Epithelial cell of proximal tubule (primary cell): ENCODE measurements around the gene CTNND2. TPM values are rescaled to one million over a fixed set of nuclear protein-coding genes. Genes with fewer than 3 reads are reported as not detected.

Experiments
- DNase-seq: peaks from one replicate; pipeline ENCODE4 v3.0.0-alpha.2; 2011; ENCODE audit warnings: low read depth
- H3K4me3 ChIP-seq: 2 replicates; pipeline ENCODE4 v1.5.1; 2011; ENCODE audit warnings: low read depth, mild to moderate bottlenecking, low read length
- CTCF ChIP-seq: conservative IDR thresholded peaks from 2 replicates; pipeline ENCODE4 v1.5.1; 2012; ENCODE audit warnings: low read depth, mild to moderate bottlenecking, low read length
- total RNA-seq: library from RNA; depleted of rRNA; stranded (reverse); fragments of >200 nt; gene quantifications from 2 replicates; pipeline ENCODE4 v1.2.3, GENCODE V29; 2015

CTNND2 gene
- total RNA-seq, 1 donor from 2014 or later = 0.12 TPM

GRCh38 chr5:11172484-11172883, 731.8 kb downstream of the CTNND2 start:
- no peak overlapping the region for H3K4me3 ChIP-seq
- no peak for DNase-seq
- TF ChIP-seq CTCF = no peak

GRCh38 chr5:11171236-11171635, 733.0 kb downstream of the CTNND2 start:
- no peak overlapping the region for H3K4me3 ChIP-seq
- no peak for TF ChIP-seq CTCF
- DNase-seq = no peak

DNA sequence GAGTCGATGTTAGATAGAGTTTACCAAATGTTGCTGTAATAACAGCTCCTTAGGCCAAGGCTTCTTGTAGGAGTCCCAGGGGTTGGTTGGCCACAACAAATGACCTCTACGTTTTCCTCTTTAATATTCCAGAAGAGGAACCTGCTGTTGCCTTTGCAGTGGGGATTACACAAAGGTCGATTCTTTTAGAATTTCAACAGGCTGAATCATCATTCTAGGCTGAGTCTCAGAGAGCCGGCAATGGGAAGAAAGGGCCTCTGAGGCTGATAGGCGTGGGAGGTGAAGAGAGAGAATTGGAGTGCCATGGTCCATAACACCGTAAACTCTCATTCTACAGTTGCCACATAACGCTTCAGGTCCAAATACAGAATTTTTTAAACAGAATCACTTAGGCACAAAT, 737.3 kb downstream of the CTNND2 start:
- no peak for DNase-seq
- TF ChIP-seq CTCF = no peak
- H3K4me3 ChIP-seq = no peak overlapping the region

DNA sequence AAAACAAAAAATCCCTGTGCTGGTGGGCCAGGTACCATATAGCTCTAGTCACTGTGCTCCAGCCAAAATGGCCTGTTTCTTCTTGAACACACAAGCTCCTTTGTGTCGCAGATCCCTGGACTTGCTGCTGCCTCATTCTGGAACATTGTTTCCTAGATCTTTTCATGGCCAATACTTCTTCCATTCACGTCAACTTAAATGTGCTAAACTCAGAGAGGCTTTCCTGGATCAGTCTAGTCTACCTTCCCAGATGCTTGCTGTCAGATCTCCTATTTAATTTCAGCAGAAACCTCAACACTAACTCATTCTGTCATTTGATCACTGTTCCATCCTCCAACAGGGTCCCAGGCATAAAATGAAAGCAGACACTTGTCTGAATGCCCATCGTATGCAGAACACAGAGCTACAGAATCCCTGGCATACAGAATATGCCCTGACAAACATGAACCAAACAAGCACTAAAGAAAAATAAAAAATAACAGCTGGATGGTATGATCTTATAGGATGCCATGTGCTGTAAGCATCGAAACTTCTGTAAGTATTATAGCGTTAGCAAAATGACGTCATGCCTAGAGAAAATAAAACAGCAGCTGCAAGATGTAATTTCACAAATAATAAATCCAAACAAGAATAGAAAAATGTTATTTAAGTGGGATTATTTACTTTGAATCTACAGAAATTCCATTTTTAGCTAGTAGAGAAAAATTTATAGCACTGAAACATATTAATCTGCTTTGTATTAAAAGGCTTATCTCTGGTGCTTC, 739.5 kb downstream of the CTNND2 start:
- DNase-seq = no peak
- H3K4me3 ChIP-seq = no peak overlapping the region
- TF ChIP-seq CTCF = no peak

- TF ChIP-seq CTCF = no peak
- DNase-seq = no peak
- H3K4me3 ChIP-seq = no peak overlapping the region
Measured at GRCh38 chr5:11157132-11157531, 747.1 kb downstream of the CTNND2 start.

DNA sequence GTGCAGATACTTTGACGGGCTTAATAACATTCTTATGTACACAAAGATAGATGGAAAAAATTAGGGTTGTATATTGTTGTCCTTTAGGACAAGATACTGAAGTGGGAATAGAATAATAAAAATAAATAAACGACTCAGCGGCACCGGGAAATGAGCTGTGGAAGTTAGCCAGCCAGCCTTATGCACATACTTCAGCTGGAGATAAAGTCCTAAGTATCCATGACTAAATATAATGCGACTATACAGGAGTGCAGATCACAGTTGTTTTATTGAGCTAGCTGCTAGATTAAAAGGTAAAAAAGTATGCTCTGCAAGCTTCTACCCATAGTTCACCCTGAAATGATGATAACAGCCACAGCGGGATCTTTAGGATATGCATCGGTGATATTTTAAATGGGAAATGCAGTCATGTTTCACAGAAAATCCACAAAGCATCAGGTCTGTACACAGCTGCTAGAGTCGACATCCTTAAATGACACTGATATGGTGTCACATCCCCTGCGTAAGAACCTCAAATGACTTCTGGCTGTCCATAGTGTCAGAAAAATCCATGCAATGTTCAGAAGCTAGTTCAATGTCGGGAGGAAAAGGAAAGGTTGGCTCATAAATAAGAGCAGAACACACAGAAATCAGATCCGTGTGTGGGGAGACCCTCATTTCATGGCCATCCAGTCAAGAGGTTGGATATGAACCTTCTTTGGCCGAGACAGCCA, 750.4 kb downstream of the CTNND2 start:
- DNase-seq = no peak
- no peak overlapping the region for H3K4me3 ChIP-seq
- TF ChIP-seq CTCF = no peak
